Measurements from ENCODE around the gene ADGRB2.

The ADGRB2 gene

DNA sequence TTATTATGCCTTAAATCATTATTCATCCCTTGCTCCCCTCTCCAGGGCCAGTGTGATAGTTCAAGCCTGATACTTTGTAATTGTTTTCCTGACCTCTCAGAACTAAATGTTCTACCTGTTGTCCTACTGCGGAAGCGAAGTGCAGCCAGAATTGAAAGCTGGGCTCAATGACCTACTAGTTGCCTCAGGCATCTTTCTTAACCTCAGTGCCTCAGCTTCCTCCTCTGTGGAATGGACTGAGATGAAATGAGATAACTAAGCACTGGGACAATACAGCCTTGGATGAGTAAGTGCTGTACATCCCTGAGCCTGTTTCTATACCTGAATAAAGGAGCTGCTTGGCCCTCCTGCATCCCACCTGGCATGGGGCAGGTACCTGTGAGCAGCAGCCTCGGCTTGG lies 86.7 kb downstream of the ADGRB2 start:
- DNase-seq (ENCODE audit: low spot score), result no peak

All from COLO829 (cell line).